GM12865 (cell line): ENCODE data around the gene SBF1.

ENCODE experiments used
- DNase-seq: peaks from one replicate; pipeline ENCODE4 v3.0.0; 2010; ENCODE audit warnings: low read depth
- H3K4me3 ChIP-seq: 2 replicates; pipeline ENCODE4 v1.5.1; 2011; ENCODE audit warnings: mild to moderate bottlenecking, low read depth, low read length, control low read depth
- TF ChIP-seq, protein P1 (sequence below): IDR thresholded peaks from 2 replicates; pipeline ENCODE4 v1.5.1; 2011; ENCODE audit warnings: low read length, control low read depth, low read depth, inconsistent platforms; ENCODE audit not compliant: insufficient read depth; ENCODE audit errors: missing control alignments

SBF1 gene

DNA sequence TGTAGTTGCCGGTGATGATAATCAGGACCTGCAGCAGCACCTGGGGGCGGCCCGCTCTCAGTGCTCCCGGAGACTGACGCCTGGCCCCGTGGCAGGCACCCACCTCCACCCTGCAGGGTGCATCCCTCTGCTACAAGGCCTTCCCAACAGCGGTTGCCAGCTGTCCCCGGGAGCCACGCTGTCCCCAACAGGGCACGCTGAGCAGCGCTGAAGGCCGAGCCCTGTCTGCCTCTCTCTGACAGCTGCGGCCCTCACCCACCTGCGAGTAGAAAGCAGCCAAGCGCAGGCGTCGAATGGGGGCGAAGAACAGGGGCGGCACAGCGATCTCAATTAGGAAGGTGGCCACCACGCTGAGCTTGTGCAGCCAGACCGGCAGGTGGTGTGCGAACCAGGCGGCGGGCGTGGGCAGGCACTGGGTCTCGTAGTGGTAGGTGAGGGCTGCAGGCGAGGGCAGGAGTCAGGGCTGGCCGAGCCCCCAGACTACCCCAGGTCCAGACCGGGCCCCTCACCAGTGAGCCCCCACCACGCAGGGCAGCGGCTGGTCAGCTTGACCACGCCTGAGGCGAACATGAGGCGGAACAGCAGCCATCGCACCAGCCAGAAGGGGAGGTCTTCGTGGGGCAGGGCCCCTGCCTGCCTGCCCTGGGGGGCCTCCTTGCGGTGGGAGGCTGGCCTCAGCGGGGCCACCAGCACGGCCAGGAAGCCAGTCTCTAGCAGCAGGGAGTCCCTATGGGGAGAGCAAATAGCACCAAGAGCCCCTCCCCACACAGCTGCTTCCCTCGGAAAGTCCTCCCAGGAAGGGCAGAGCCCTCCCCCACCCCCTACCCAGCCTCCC lies 31.2 kb upstream of the SBF1 start:
- H3K4me3 ChIP-seq, result peak overlapping the region; percentile 88
- peak; percentile 11 for DNase-seq
- TF ChIP-seq, protein P1, sequence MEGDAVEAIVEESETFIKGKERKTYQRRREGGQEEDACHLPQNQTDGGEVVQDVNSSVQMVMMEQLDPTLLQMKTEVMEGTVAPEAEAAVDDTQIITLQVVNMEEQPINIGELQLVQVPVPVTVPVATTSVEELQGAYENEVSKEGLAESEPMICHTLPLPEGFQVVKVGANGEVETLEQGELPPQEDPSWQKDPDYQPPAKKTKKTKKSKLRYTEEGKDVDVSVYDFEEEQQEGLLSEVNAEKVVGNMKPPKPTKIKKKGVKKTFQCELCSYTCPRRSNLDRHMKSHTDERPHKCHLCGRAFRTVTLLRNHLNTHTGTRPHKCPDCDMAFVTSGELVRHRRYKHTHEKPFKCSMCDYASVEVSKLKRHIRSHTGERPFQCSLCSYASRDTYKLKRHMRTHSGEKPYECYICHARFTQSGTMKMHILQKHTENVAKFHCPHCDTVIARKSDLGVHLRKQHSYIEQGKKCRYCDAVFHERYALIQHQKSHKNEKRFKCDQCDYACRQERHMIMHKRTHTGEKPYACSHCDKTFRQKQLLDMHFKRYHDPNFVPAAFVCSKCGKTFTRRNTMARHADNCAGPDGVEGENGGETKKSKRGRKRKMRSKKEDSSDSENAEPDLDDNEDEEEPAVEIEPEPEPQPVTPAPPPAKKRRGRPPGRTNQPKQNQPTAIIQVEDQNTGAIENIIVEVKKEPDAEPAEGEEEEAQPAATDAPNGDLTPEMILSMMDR, result no peak

DNA sequence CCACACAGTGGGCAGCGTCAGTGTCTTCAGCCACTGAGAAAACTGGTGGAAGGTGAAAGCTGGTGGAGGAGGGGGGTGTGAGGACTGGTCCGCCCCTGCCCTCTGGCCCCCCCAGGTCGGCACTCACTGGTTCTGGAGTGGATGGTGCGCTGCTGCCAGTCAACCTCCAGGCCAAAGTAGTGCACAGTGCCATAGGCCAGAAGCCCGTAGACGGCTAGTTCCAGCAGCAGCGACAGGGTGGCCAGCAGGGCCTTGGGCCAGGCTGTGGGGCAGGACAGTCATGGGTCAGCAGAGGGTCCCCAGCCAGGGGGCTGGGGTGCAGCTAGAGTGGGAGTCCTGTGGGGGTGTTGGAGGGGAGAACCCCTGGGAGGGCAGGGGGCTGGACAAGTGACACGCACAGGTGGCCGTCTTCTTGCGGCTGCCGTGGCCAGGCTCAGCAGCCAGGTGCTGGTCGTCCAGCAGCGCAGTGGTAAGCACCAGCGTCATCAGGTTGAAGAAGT lies 30.5 kb upstream of the SBF1 start:
- H3K4me3 ChIP-seq, result no peak overlapping the region
- TF ChIP-seq, protein P1, result no peak
- DNase-seq, result peak; percentile 9

DNA sequence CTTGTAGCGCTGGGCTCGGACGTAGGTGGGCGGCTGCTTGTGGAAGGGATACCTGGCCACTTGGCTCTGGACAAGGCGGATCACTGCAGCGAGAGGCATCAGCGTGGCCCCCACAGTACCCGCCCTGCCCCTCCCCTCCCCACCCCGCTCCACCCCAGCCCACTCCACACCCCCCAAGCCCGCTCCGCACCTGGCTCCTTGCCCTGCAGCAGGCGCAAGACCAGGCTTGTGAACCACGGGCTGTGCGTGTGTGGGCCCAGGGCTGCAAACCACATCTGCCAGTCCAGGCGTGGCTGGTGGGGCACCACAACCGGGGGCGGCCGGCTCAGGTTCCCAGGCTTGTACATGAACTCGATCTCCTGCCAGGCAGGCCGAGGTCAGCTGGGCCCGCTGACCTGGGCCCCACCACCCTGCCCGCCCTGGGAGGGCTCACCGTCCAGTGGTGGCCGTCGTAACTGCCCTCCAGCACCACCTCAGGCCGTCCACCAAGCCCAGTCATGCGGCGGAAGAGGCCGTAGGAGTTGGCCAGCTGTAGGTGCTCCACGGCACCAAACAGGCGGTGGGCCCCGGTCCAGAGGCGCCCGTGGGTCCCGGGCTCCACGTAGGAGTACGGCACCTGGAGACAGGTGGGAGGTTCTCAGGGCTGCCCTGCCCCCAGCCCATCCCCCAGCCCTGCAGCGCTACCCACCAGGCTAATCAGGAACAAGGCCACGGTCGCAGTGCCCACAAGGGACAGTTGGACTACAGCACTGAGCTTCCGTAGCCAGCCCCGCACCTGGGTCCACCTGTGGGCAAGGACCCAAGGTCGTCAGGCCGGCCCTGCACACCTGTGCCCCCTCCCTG lies 29.8 kb upstream of the SBF1 start:
- peak; percentile 4 for DNase-seq
- no peak overlapping the region for H3K4me3 ChIP-seq
- TF ChIP-seq, protein P1, result no peak

DNA sequence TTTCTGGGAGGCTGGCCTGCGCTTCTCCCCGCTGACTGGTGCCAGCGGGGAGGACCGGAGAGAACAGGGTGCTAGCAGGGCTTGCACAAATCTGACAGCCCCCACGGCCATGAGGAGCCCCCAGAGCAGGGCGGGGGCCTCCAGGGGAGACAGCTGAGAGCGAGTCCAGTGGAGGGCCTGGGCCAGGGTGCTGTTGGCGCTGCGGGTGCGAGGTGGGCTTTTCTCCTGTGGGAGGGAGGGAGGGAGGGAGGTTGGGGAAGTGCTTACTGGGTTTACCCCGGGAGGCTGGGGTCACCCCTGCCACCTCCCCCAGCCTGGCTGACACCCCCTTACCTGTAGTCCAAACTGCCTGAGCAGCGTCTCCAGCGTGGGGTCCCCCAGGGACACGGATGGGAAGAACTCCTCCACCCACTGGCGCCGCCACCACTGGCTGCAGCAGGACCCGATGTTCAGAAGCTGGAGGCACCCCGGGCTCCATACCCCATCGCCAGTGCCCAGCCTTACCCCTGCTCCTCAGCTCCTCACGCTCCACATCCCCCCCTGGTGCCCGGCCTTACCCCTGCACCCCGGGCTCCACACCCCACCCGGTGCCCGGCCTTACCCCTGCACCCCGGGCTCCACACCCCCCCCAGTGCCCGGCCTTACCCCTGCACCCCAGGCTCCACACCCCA lies 28.8 kb upstream of the SBF1 start:
- TF ChIP-seq, protein P1, result peak; percentile 11
- no peak overlapping the region for H3K4me3 ChIP-seq
- DNase-seq, result peak; percentile 12

DNA sequence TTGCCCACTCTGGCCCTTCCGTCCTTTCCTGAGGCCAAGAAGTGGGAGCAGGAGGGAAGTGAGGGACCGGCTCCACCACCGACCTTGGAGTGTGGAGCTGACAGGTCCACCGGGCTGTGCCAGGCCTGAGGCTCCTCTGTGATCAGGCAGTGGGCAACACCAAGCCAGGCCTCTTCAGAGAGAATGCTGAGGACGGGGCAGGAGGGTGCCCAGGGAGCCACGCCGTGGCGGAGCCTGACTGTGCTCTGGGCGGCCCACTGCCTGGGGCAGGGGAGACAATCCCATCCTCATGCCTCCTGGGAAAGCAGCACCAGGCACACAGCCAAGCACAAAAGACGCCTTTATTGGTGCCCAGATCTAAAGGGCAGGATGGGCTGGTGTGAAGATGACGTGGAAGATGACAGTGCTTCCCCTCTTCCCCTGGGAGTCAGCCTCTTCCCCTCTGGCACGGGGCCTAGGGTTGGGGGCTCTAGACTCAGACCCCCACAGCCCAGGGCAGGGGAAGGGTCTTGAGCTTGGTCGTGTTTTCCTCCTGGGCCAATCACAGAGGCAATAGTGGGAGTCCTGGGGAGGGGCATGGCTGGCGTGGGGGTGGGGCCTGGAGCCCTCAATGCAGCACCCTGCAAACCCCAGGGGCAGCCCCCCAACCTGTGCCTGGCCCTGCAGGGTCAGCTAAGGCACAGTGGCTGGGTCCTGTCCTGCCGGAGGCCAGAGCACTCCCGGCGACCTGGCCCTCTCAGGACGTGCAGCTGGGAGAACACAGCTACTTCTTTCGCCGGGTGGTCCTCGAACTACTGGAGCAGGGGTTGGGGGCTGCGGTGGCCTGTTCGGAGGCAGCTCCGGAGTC lies 28.0 kb upstream of the SBF1 start:
- no peak overlapping the region for H3K4me3 ChIP-seq
- no peak for DNase-seq
- TF ChIP-seq, protein P1, result no peak

DNA sequence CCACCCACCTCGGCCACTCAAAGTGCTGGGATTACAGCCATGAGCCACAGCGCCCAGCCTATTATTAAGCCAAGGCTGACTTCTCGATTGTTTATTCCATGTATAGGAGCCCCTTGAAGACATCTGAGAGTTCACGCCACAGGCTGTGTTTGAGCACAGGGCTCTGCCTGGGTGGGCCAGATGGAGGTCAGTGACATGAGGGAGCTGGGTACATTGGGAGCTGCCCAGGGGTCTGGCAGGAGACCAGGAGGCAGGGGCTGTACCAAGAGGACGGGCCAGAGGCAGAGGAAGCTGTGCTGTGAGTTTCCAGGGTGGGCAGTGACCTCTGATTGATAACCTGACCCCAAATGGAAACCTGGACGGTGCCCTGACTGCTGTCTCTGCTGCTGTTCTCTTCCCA lies 27.3 kb upstream of the SBF1 start:
- DNase-seq, result no peak
- TF ChIP-seq, protein P1, result no peak
- H3K4me3 ChIP-seq, result no peak overlapping the region
